ENCODE data around the gene CDH20.
A peak's percentile ranks its signal among the peaks of the same experiment; 100 is the strongest.

The CDH20 gene

GRCh38 chr18:61333271-61333745, at the start of gene CDH20:
Gene CDH20 (plus strand): TSS chr18:61333430.
- DNase-seq, result no peak

DNA sequence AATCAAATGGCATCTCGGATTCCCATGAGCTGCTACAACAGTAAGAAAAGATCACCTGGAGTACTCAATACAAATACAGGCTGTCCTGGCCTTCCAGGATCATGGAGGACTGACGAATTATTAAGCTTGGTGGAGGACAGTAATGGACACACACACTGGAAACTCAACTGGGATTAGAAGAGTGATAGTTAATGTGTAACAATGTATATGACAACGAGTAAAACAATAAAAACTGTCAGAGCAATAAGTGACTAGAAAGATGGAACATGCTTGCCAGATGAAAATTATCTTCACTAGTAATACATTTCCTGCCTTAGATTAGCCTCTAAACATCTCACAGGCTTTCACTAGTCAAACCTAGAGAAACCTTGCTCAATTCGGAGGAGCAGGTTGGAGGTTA, 49.2 kb upstream of the CDH20 start:
- DNase-seq, result no peak

DNA sequence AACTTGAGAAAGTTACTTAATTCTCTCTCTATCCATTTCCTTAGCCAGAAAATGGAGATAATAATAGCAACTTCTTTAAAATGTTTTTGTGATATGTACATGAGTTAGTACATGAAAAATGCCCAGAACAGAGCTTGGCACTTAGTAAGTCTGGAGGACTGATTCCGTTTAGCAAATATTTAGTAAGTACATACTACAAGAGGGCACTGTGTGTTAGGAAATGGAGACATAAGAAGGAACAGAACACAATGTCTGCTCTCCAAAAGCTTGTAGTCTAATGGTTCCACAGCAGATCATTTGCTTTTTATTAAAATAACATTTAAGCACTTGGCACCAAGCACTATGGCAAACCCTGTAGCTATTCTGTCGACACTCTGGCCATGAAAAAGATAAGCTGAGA, 47.5 kb upstream of the CDH20 start:
- no peak for DNase-seq

GRCh38 chr18:61286867-61287266, 46.4 kb upstream of the CDH20 start:
- no peak for DNase-seq

GRCh38 chr18:61290616-61291015, 42.6 kb upstream of the CDH20 start:
- no peak for DNase-seq

GRCh38 chr18:61292280-61293035, 40.8 kb upstream of the CDH20 start:
- DNase-seq, result no peak

- DNase-seq, result no peak
Observed at GRCh38 chr18:61295153-61295552, 38.1 kb upstream of the CDH20 start.

DNA sequence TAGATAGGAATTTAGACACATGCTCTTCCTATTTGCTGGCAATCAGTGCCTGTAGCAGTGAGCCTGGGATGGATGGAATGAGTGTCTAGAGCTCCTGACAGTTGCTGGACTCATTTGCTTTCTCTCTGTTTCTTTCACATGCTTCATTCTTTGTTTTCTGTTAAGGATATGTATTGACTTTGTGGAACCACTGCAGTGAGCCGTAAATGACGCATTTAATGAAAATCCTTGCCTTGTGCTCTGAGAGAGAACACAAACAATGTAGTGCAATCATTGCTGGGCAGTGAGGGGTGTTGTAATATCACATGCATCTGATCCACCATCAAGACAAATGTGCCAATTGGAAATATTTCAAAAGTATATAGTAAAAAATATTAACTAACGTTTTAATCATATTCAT, 25.2 kb upstream of the CDH20 start:
- no peak for DNase-seq

DNA sequence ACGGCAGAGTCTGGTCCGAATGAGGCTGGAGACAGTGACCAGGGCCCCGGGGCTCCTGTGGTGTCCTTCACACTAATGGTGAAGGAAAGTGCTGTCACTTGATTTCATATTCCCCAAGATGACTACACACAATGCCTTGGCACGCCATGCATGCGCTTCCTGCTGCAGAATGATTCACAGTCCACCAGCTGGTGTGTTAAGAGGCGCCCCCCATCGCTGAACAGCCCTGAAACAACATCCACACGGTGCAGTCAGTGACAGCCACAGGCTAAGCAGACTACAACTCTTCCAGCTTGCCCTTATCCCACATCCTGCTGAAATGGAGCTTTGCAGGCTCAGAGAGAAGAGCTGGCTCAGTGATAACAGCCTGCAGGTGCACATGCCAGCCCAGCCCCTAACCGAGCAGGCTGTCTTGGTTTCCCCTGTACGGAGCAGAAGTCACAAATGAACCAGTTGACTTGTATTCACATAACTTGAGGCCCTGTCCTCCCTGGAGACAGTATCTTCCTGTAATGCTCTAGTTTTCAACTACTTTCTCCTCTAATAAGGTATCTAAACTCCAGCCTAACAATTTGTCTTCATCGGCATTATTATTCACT, 24.3 kb upstream of the CDH20 start:
- DNase-seq, result no peak

DNA sequence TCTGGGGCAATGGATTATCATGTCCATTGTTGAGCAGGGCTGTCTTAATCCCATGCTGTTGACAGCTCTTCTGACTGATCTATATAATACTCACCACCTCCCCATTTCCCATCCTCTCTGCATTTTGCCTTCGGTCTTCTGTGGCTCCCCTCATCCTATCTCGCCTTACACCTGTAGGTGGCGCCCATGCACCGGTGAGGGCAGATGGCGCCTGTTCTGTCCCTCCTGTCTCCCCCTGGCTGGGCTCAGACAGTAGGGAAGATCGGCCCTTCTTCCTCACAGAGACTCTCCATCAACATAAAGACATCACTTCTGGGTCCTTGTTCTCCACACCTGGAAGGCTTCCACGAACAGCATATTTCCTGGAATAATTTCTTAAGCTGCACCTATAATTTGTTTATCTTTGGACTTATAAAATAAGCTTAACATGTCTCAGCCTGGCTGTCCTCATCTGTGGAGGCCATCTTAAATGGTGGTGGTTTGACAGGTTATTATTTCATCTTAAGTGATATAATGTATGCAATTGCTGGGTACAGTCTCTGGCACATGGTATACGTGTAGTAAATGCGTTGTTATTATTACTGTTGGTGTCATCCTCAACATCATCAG, 10.9 kb upstream of the CDH20 start:
- peak; percentile 60 for DNase-seq

DNA sequence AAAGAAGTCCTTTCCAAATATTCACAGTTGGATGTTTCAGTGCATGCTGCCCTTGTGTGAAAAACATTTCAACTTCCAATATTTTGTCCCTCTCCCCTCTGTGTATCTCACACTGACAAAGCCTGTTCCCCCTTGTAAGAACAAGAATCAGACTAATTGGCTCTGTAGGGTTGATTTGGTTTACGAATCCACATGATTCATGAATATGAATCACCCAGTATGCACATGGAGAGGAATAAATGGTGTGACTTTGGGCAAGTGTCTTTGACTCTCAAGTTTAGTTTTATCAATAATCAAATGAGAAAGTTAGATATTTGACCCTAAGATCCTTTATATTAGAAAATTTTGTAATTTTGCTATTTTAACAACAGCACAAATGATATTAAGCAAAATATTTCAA, 9.3 kb upstream of the CDH20 start:
- DNase-seq, result peak; percentile 23

DNA sequence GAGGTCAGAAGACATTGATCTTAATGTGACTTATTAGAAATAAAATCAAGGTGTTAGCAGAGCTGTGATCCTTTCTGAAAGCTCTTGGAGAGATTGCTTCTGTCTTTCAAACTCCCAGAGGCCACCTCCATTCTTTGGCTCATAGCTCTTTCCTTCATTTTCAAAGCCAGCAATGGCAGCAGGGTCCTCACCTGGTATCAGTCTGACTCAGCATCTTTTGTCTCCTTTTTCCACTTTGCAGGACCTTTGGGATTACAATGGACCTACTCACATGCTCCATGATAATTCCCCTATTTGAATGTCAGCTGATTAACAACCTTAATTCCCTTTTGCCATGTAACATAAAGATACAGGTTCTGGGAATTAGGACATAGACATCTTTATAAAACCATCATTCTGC, 6.8 kb upstream of the CDH20 start:
- DNase-seq, result no peak

DNA sequence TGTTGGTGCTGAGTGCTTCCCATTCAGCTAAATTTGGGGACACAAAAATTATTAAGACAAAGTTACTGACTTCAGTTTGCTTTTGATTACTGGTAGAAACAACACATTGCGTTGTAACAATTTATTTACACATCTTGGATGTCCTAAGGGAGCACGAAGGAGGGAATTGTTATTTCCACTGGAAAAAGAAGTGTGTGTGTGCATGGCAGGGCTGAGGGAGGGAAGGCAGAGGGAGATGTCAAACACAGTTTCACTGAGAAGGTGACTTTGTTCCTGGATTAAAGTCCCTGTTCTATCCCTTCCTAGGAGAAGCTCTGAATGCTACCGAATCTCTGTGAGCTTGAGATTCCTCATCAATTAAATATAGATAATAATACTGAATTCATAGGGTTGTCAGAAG, 3.8 kb upstream of the CDH20 start:
- DNase-seq, result no peak

DNA sequence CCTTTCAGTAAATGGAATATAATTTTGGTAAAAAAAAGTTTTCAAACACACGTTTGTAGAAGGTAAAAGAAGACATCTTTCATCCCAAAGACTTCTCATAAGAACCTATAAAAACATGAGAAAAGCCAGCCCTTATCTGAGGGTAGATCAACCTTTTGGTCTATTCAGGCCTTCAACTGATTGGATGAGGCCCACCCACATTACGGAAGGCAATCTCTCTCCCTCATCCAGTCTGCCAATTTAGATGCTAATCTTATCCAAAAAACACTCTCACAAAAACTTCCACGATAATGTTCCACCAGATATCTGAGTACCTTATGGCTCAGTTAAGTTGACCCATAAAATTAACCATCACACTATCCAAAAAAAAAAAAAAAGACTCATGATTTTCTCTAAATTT, 2.2 kb upstream of the CDH20 start:
- no peak for DNase-seq

GRCh38 chr18:61333746-61334490, 688 bp downstream of the CDH20 start:
- DNase-seq, result peak; percentile 22

GRCh38 chr18:61334491-61334850, 1.2 kb downstream of the CDH20 start:
- no peak for DNase-seq

DNA sequence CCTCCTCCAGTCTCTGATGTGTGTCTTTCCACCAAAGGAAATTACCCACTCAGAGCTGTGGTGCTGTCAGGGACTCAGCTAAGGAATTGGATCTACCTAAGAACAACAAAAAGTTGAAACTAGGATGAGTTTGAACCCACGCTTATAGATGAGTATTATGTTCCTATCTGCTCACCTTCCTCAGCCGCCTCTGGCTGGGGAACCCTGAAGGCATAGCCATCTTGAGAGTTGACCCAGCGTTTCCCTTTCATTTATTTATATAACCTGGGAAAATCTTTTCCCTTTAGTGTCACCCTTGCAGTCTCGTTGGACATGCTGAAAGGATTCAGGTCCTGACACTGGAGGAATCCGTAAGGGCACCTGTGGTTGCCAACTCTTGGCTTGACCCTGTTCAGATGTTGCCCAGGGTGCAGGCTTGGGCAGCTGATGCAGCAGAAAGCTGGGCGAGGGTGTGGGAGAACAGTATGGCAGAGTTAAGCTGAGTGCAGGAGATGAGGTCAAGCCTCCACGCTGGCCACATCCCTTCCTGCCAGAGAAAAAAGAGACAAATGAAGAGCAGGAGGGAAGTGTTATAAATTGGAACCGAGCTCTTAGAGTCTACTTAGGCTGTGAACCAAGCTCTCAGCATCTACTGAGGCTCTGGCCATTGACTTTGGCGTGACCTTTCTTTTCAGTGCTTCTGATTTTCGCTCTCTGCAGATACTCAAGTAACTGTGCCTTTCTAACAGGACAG, 1.9 kb downstream of the CDH20 start:
- no peak for DNase-seq

GRCh38 chr18:61335684-61336555, 2.7 kb downstream of the CDH20 start:
- peak; percentile 11 for DNase-seq

DNA sequence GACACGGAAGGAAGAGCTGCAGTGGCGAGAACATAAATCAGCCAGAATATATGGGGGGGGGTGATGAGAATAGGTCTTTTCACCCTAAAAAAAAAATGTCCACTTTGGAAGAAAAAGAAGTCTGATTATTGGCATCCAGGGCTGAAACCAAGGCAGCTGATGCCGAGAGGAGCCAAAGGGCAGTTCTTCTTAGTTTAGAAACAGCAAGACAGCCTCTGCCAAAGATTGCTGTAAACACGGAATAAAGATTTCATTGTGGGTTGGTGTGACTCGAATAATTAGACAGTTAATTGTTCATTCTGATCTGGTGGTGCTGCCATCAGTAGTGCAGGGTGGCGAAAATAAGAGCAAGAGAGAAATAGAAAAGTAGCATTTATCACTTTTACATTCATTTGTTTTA, 3.5 kb downstream of the CDH20 start:
- DNase-seq, result no peak

GRCh38 chr18:61337527-61337926, 4.3 kb downstream of the CDH20 start:
- no peak for DNase-seq

DNA sequence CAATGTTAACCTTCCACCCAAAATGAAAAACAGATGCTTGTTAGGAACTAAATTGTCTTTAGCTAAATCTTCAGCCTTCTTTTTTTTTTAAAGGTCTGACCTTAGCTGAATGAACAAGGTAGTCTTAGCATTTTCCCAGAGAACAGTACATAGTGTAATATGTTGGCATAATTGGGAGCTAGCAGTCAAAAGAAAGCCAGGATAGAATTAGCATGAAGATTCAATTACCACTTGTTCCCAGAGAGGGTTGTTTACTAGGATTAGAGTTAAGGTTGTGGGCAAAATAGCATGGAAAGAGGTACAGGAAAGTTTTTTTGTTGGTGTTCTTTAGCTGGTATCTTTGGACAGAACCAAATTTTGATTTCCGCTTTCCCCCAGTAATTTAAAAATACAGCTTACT, 6.9 kb downstream of the CDH20 start:
- DNase-seq, result no peak

DNA sequence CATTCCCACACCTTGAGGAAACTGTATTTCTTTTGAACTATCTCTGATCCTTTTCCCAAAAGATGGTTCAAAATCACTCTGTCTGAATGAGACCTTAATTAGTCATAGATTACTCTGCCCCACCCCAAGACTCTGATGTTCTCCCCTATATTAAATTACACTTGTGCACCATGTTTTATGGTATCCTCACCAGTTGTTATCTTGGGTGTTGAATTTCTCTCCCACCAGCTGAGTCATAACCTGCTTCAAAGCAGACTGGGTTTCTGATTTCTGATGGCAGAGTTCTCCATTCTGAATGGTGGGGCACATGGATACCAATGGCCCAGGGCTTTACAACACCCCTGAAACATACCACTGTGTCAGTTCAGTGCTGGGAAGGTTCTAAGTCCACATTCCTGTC, 15.0 kb downstream of the CDH20 start:
- DNase-seq, result peak; percentile 7
